ENCODE data around the gene KCNA3.
A peak's percentile ranks its signal among the peaks of the same experiment; 100 is the strongest.
"Not testable (repeated sequence)": the region's sequence is repeated elsewhere in the genome, so short reads cannot be mapped to it uniquely, and the experiment has no call there.

KCNA3 gene

GRCh38 chr1:110672001-110672752 lies 2.6 kb downstream of the KCNA3 start:
- peak overlapping the region; percentile 11 for H3K4me3 Mint-ChIP-seq
- peaks cover 9% of the 10 kb centered on the region for H3K4me1 Mint-ChIP-seq
- TF ChIP-seq CTCF (IDR thresholded peaks at IDR 0.05): no peak
- H3K36me3 Mint-ChIP-seq (ENCODE audit: low read depth): peaks cover 5% of the 10 kb centered on the region
- H3K9me3 Mint-ChIP-seq: peaks cover 14% of the 10 kb centered on the region
- H3K27me3 Mint-ChIP-seq (ENCODE audit: low read depth, poor library complexity): peaks cover 83% of the 10 kb centered on the region
- no peak overlapping the region for H3K27ac Mint-ChIP-seq
- no peak for DNase-seq

- H3K4me3 Mint-ChIP-seq: no peak overlapping the region
- H3K27ac Mint-ChIP-seq: no peak overlapping the region
- peaks cover 14% of the 10 kb centered on the region for H3K9me3 Mint-ChIP-seq
- TF ChIP-seq CTCF (IDR thresholded peaks at IDR 0.05): no peak
- peaks cover 9% of the 10 kb centered on the region for H3K4me1 Mint-ChIP-seq
- DNase-seq: no peak
- peaks cover 75% of the 10 kb centered on the region for H3K27me3 Mint-ChIP-seq (ENCODE audit: low read depth, poor library complexity)
- H3K36me3 Mint-ChIP-seq (ENCODE audit: low read depth): peaks cover 5% of the 10 kb centered on the region
Measured at GRCh38 chr1:110671361-110671760, 3.4 kb downstream of the KCNA3 start.

- Mint-ChIP-seq H3K4me3 (no peak overlapping the region), H3K27ac (no peak overlapping the region), H3K36me3 (ENCODE audit: low read depth) (peaks cover 4% of the 10 kb centered on the region), H3K4me1 (peaks cover 3% of the 10 kb centered on the region), H3K27me3 (ENCODE audit: low read depth, poor library complexity) (peaks cover 50% of the 10 kb centered on the region), H3K9me3 (peaks cover 11% of the 10 kb centered on the region)
- TF ChIP-seq CTCF (IDR thresholded peaks at IDR 0.05): no peak
- no peak for DNase-seq
Measured at GRCh38 chr1:110668549-110668948, 6.2 kb downstream of the KCNA3 start.

- no peaks in the 10 kb centered on the region for H3K36me3 Mint-ChIP-seq (ENCODE audit: low read depth)
- DNase-seq: no peak
- peaks cover 4% of the 10 kb centered on the region for H3K9me3 Mint-ChIP-seq
- H3K27ac Mint-ChIP-seq: no peak overlapping the region
- H3K4me3 Mint-ChIP-seq: no peak overlapping the region
- peaks cover 42% of the 10 kb centered on the region for H3K27me3 Mint-ChIP-seq (ENCODE audit: low read depth, poor library complexity)
- no peaks in the 10 kb centered on the region for H3K4me1 Mint-ChIP-seq
- no peak for TF ChIP-seq CTCF (IDR thresholded peaks at IDR 0.05)
Measured at GRCh38 chr1:110667776-110668175, 7.0 kb downstream of the KCNA3 start.

- no peak overlapping the region for H3K4me3 Mint-ChIP-seq
- peaks cover 6% of the 10 kb centered on the region for H3K27me3 Mint-ChIP-seq (ENCODE audit: low read depth, poor library complexity)
- H3K36me3 Mint-ChIP-seq (ENCODE audit: low read depth): no peaks in the 10 kb centered on the region
- H3K9me3 Mint-ChIP-seq: no peaks in the 10 kb centered on the region
- H3K4me1 Mint-ChIP-seq: no peaks in the 10 kb centered on the region
- no peak overlapping the region for H3K27ac Mint-ChIP-seq
- no peak for TF ChIP-seq CTCF (IDR thresholded peaks at IDR 0.05)
- DNase-seq: no peak
Measured at GRCh38 chr1:110663241-110663640, 11.5 kb downstream of the KCNA3 start.

GRCh38 chr1:110659559-110659958 lies 15.2 kb downstream of the KCNA3 start:
- H3K36me3 Mint-ChIP-seq (ENCODE audit: low read depth); H3K4me3 Mint-ChIP-seq; H3K9me3 Mint-ChIP-seq; DNase-seq; H3K27ac Mint-ChIP-seq; H3K4me1 Mint-ChIP-seq: not testable (repeated sequence)
- peaks cover 10% of the 10 kb centered on the region for H3K27me3 Mint-ChIP-seq (ENCODE audit: low read depth, poor library complexity)
